ENCODE data around the gene OSBPL2. TPM values are rescaled to one million over a fixed set of nuclear protein-coding genes. Genes with fewer than 3 reads are reported as not detected.

OSBPL2 gene
- total RNA-seq, 1 experiment from 2014 or later: 26.3 TPM

DNA sequence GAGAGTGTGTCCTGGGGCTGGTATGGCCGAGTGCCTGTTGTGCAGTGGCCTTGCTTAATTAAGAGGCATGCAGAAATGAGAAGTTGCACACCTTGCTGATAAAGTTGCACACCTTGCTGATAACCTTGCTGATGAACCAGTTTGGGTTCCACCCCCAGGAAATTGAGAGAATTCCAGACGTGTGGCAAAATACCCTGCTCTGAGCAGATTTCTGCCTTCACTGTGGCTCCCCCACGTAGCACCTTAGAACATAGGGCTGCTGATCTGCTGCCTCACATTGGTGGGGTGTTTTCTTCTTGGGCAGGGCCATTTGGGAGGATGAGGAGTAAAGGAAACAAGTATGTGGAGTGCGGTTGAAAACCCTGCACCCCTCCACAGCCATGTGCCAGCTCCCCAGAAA is 42.0 kb downstream of the OSBPL2 start:
- TF ChIP-seq EZH2 (IDR thresholded peaks at IDR 0.05; ENCODE audit: borderline replicate concordance, low read depth, low read length, poor library complexity, severe bottlenecking): no peak
- TF ChIP-seq, protein P1, sequence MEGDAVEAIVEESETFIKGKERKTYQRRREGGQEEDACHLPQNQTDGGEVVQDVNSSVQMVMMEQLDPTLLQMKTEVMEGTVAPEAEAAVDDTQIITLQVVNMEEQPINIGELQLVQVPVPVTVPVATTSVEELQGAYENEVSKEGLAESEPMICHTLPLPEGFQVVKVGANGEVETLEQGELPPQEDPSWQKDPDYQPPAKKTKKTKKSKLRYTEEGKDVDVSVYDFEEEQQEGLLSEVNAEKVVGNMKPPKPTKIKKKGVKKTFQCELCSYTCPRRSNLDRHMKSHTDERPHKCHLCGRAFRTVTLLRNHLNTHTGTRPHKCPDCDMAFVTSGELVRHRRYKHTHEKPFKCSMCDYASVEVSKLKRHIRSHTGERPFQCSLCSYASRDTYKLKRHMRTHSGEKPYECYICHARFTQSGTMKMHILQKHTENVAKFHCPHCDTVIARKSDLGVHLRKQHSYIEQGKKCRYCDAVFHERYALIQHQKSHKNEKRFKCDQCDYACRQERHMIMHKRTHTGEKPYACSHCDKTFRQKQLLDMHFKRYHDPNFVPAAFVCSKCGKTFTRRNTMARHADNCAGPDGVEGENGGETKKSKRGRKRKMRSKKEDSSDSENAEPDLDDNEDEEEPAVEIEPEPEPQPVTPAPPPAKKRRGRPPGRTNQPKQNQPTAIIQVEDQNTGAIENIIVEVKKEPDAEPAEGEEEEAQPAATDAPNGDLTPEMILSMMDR (conservative IDR thresholded peaks at IDR 0.05; ENCODE audit: low read depth, low read length): no peak
- no peaks in the 10 kb centered on the region for H3K27me3 ChIP-seq (replicated peaks; ENCODE audit: insufficient read depth, low read depth, low read length, poor library complexity)
- ChIA-PET CTCF (no interaction called here), POLR2A (ENCODE audit: low non-redundant PET) (no interaction called here)
- no peak overlapping the region for H3K27ac ChIP-seq (ENCODE audit: low read depth, low read length, poor library complexity, severe bottlenecking)
- intact Hi-C loops (cut with micrococcal nuclease; ENCODE audit: unreplicated experiment): no loop called here
- peaks cover 16% of the 10 kb centered on the region for H3K36me3 ChIP-seq (ENCODE audit: insufficient read depth, low read length, poor library complexity, severe bottlenecking)
- no peak for DNase-seq (ENCODE audit: low spot score)
- H3K4me1 ChIP-seq (ENCODE audit: insufficient read depth, low read length, poor library complexity, severe bottlenecking): no peaks in the 10 kb centered on the region
- no TSS peak for BruUV-seq (replicated peaks)
- H3K4me3 ChIP-seq (ENCODE audit: low read depth, low read length, poor library complexity, severe bottlenecking): no peak overlapping the region
- no peaks in the 10 kb centered on the region for H3K9me3 ChIP-seq (ENCODE audit: low read depth, low read length, poor library complexity, severe bottlenecking)

DNA sequence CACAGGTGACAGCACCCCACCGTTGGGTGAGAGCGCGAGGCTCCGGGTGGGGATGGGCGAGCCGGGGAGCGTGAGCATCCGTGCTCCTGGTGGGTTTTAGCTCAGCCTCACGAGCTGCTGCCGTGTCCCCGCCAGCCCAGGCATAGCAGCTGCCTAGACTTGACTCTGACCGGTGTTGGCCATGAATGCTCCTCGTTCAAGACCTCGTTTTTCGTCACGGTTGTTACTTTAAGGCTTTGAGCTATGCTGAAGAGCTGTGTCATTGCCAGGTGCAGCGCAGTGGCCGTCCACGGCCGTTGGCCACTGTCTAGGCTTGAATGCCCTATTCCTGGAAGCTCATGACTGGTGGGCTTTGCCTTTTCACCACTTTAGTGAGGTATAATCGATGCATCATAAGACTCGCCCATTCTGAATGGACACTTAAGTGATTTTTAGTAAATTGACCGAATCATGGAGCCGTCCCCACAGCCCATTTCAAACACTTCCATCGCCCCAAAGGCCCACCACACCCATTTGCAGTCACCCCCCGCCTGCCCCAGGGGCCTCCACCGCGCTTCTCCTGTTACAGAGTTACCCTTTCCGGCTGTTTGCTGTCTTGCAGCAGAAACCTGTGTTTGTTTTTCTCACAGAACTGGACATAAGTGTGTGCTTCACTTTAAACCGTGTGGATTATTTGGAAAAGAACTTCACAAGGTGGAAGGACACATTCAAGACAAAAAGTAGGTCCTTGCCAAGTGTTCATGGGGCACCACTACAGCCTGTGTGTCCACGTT is 43.0 kb downstream of the OSBPL2 start:
- TF ChIP-seq, protein P1 (conservative IDR thresholded peaks at IDR 0.05; ENCODE audit: low read depth, low read length): no peak
- no peak for TF ChIP-seq EZH2 (IDR thresholded peaks at IDR 0.05; ENCODE audit: borderline replicate concordance, low read depth, low read length, poor library complexity, severe bottlenecking)
- DNase-seq (ENCODE audit: low spot score): no peak
- H3K36me3 ChIP-seq (ENCODE audit: insufficient read depth, low read length, poor library complexity, severe bottlenecking): peaks cover 20% of the 10 kb centered on the region
- no peak overlapping the region for H3K4me3 ChIP-seq (ENCODE audit: low read depth, low read length, poor library complexity, severe bottlenecking)
- ChIA-PET CTCF (no interaction called here), POLR2A (ENCODE audit: low non-redundant PET) (no interaction called here)
- no peaks in the 10 kb centered on the region for H3K4me1 ChIP-seq (ENCODE audit: insufficient read depth, low read length, poor library complexity, severe bottlenecking)
- intact Hi-C loops (cut with micrococcal nuclease; ENCODE audit: unreplicated experiment): no loop called here
- no peak overlapping the region for H3K27ac ChIP-seq (ENCODE audit: low read depth, low read length, poor library complexity, severe bottlenecking)
- no peaks in the 10 kb centered on the region for H3K9me3 ChIP-seq (ENCODE audit: low read depth, low read length, poor library complexity, severe bottlenecking)
- no peaks in the 10 kb centered on the region for H3K27me3 ChIP-seq (replicated peaks; ENCODE audit: insufficient read depth, low read depth, low read length, poor library complexity)
- no TSS peak for BruUV-seq (replicated peaks)

- POLR2A ChIA-PET (ENCODE audit: low non-redundant PET): interaction anchor here (0.7 kb wide), 1 partner anchor 118 kb away, joined by 3 read pairs; no protein-coding TSS in a partner anchor
- intact Hi-C loops (cut with micrococcal nuclease; ENCODE audit: unreplicated experiment): no loop called here
- peaks cover 20% of the 10 kb centered on the region for H3K36me3 ChIP-seq (ENCODE audit: insufficient read depth, low read length, poor library complexity, severe bottlenecking)
These were observed 43.8 kb downstream of the OSBPL2 start for GRCh38 chr20:62282103-62282502.

More at GRCh38 chr20:62282103-62282502, 43.8 kb downstream of the OSBPL2 start:
- CTCF ChIA-PET: no interaction called here
- H3K4me1 ChIP-seq (ENCODE audit: insufficient read depth, low read length, poor library complexity, severe bottlenecking): no peaks in the 10 kb centered on the region
- DNase-seq (ENCODE audit: low spot score): no peak
- no peaks in the 10 kb centered on the region for H3K27me3 ChIP-seq (replicated peaks; ENCODE audit: insufficient read depth, low read depth, low read length, poor library complexity)
- BruUV-seq (replicated peaks): no TSS peak
- no peaks in the 10 kb centered on the region for H3K9me3 ChIP-seq (ENCODE audit: low read depth, low read length, poor library complexity, severe bottlenecking)
- no peak overlapping the region for H3K4me3 ChIP-seq (ENCODE audit: low read depth, low read length, poor library complexity, severe bottlenecking)
- no peak overlapping the region for H3K27ac ChIP-seq (ENCODE audit: low read depth, low read length, poor library complexity, severe bottlenecking)
- TF ChIP-seq, protein P1 (conservative IDR thresholded peaks at IDR 0.05; ENCODE audit: low read depth, low read length): no peak
- TF ChIP-seq EZH2 (IDR thresholded peaks at IDR 0.05; ENCODE audit: borderline replicate concordance, low read depth, low read length, poor library complexity, severe bottlenecking): no peak
